Fibroblast of villous mesenchyme (primary cell): ENCODE results near the gene EYS. TPM values are rescaled to one million over a fixed set of nuclear protein-coding genes. Genes with fewer than 3 reads are reported as not detected.

Experiments used
- DNase-seq: peaks from one replicate; pipeline ENCODE4 v3.0.0-alpha.2; 2010; ENCODE audit warnings: low read depth
- H3K4me3 ChIP-seq: 2 replicates; pipeline ENCODE4 v1.5.1; 2011; ENCODE audit warnings: low read depth, mild to moderate bottlenecking, low read length
- CTCF ChIP-seq: IDR thresholded peaks from 2 replicates; pipeline ENCODE4 v1.5.1; 2012; ENCODE audit warnings: low read depth, mild to moderate bottlenecking, low read length; ENCODE audit not compliant: insufficient read depth
- total RNA-seq: library from RNA; depleted of rRNA; stranded (reverse); fragments of >200 nt; gene quantifications from 2 replicates; pipeline ENCODE4 v1.2.3, GENCODE V29; 2012

EYS gene
- total RNA-seq, 1 donor = under 0.01 TPM

GRCh38 chr6:65148839-65149238, 558.2 kb downstream of the EYS start:
- TF ChIP-seq CTCF = no peak
- DNase-seq = no peak
- H3K4me3 ChIP-seq = no peak overlapping the region

DNA sequence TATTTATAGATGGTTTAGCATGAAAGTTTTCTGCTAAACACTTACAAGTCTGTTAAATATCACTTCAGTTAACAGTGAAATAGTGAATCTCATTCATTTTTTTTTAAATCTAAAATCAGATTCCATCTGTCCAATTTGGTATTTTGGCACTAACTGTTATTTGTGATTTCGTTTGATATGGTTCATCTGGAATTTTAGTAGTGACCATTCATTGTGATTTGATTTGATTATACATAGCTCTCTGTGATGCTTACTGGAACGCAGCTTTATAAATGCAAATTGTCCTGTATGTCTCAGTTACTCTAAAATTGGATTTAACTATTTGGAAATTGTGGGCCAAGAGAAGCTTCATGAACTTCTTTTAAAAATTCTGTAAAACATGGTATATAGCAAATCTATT, 571.5 kb downstream of the EYS start:
- H3K4me3 ChIP-seq = no peak overlapping the region
- DNase-seq = no peak
- no peak for TF ChIP-seq CTCF

- no peak for TF ChIP-seq CTCF
- H3K4me3 ChIP-seq = no peak overlapping the region
- no peak for DNase-seq
These were observed 580.4 kb downstream of the EYS start for GRCh38 chr6:65126667-65127066.

GRCh38 chr6:65123521-65123920, 583.5 kb downstream of the EYS start:
- no peak for TF ChIP-seq CTCF
- H3K4me3 ChIP-seq = no peak overlapping the region
- no peak for DNase-seq

DNA sequence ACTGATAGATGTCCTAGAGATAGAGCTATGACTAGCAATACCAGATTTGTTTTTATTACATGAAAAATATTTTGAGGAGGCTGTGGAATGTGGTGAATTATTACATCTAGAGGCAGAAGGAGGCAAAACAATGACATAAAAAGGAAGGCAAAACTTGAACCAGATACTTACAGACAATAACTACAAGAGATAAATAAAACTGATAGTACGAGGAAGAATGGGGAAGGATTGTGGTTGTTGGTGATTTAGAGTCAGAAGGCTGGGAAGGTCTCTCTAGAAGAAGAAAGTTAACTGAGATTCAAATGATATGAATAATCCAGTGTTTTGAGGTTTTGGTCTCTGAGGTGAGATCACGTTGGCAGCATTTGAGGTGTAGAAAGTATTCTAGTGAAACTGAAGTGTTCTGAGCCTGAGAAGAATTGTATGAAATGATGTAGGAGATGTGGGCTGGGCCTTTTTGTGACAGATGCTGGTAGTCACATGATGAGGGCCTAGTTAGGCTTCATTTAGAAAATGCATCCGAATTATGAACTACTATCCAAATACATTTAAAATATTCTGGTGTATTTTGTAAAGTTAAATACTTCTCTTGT, 589.1 kb downstream of the EYS start:
- no peak overlapping the region for H3K4me3 ChIP-seq
- no peak for TF ChIP-seq CTCF
- DNase-seq = peak; percentile 3

DNA sequence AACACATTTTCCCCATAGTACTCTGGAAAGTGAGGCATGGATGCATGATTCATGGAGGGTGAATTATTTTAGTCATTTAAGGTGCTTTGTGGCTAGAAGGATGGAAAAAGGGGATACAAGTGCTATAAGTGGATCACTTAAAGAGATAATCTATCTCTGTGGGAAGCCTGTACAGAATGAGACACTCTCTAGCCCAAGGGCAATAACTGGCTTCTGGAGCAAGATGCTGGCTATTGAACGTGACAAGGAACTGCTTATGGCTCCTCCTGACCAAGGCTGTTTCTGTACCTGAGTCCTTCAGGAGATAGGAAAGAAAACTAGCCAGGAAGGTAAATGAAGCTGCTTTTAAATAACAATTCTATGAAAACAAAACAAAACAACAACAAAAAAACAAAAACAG, 590.7 kb downstream of the EYS start:
- no peak for TF ChIP-seq CTCF
- H3K4me3 ChIP-seq = no peak overlapping the region
- DNase-seq = no peak

GRCh38 chr6:65113581-65113980, 593.4 kb downstream of the EYS start:
- TF ChIP-seq CTCF = no peak
- no peak overlapping the region for H3K4me3 ChIP-seq
- DNase-seq = no peak
